CD8-positive, alpha-beta memory T cell (primary cell): ENCODE results near the gene GABBR2. TPM values are rescaled to one million over a fixed set of nuclear protein-coding genes. Genes with fewer than 3 reads are reported as not detected.

Experiments used
- CTCF ChIA-PET: fragments of 350-600 bp; sonication (Branson Sonifier 250); formaldehyde crosslinking; loops from one replicate; lab custom pipeline; 2021; ENCODE audit warnings: antibody characterized with exemption; lab: Charles Lee
- POLR2A ChIA-PET: fragments of 350-600 bp; sonication (Branson Sonifier 250); formaldehyde crosslinking; loops from one replicate; lab custom pipeline; 2021; ENCODE audit warnings: antibody characterized with exemption; lab: Charles Lee
- DNase-seq, 5 donors: peaks; one replicate each; pipeline versions ENCODE4 v3.0.0 to v3.0.0-alpha.2; 2020 to 2022; ENCODE audit warnings: mixed read lengths in 1 of 5
- H3K27ac ChIP-seq: one replicate; pipeline ENCODE4 v1.7.0; 2013; ENCODE audit warnings: low read depth, mild to moderate bottlenecking, low read length, moderate library complexity
- H3K27me3 ChIP-seq: 2 replicates; pipeline ENCODE4 v1.7.0; 2013; ENCODE audit warnings: low read length, mild to moderate bottlenecking; ENCODE audit not compliant: insufficient read depth, poor library complexity, severe bottlenecking
- H3K36me3 ChIP-seq: 2 replicates; pipeline ENCODE4 v1.7.0; 2013; ENCODE audit warnings: mild to moderate bottlenecking, low read length, moderate library complexity; ENCODE audit not compliant: insufficient read depth
- H3K4me1 ChIP-seq: 2 replicates; pipeline ENCODE4 v1.7.0; 2013; ENCODE audit warnings: mild to moderate bottlenecking, low read length, moderate library complexity; ENCODE audit not compliant: insufficient read depth
- H3K4me3 ChIP-seq: 2 replicates; pipeline ENCODE4 v1.7.0; 2013; ENCODE audit warnings: mild to moderate bottlenecking, low read length
- H3K9me3 ChIP-seq: 2 replicates; pipeline ENCODE4 v1.7.0; 2013; ENCODE audit warnings: mild to moderate bottlenecking, low read length
- H3K27ac Mint-ChIP-seq, 8 donors: one replicate each; pipeline ENCODE4 v1.8.0; 2020 to 2021; ENCODE audit warnings: mixed read lengths in 8 of 8, mild to moderate bottlenecking in 6 of 8, inconsistent platforms in 3 of 8, moderate library complexity in 3 of 8
- H3K27me3 Mint-ChIP-seq, 2 donors: one replicate each; pipeline ENCODE4 v1.8.0; 2020 to 2021; ENCODE audit warnings: mixed read lengths in 2 of 2, mild to moderate bottlenecking in 1 of 2, moderate library complexity in 1 of 2
- H3K36me3 Mint-ChIP-seq, 3 donors: one replicate each; pipeline ENCODE4 v1.8.0; 2020 to 2021; ENCODE audit warnings: mixed read lengths in 3 of 3, inconsistent platforms in 1 of 3, mild to moderate bottlenecking in 1 of 3
- H3K4me1 Mint-ChIP-seq, 3 donors: one replicate each; pipeline ENCODE4 v1.8.0; 2020 to 2021; ENCODE audit warnings: mixed read lengths in 3 of 3, inconsistent platforms in 1 of 3, mild to moderate bottlenecking in 1 of 3
- H3K4me3 Mint-ChIP-seq, 7 donors: one replicate each; pipeline ENCODE4 v1.8.0; 2020 to 2021; ENCODE audit warnings: mixed read lengths in 7 of 7, mild to moderate bottlenecking in 6 of 7, moderate library complexity in 4 of 7, inconsistent platforms in 2 of 7
- H3K9me3 Mint-ChIP-seq, 5 donors: one replicate each; pipeline ENCODE4 v1.8.0; 2020 to 2022; ENCODE audit warnings: mixed read lengths in 5 of 5, mild to moderate bottlenecking in 3 of 5, moderate library complexity in 2 of 5, inconsistent platforms in 1 of 5
- polyA plus RNA-seq: library from polyadenylated mRNA; unstranded; fragments of 300-500 nt; fragmentation: Illumina TruSeq; gene quantifications from one replicate; pipeline ENCODE4 v1.2.3, GENCODE V29; 2021
- total RNA-seq, 2 experiments: library from RNA; stranded (reverse); gene quantifications; one replicate each; pipeline ENCODE4 v1.2.3, GENCODE V29; 2021

Gene GABBR2
- total and polyA plus RNA-seq, 3 experiments from 2014 or later = not detected

DNA sequence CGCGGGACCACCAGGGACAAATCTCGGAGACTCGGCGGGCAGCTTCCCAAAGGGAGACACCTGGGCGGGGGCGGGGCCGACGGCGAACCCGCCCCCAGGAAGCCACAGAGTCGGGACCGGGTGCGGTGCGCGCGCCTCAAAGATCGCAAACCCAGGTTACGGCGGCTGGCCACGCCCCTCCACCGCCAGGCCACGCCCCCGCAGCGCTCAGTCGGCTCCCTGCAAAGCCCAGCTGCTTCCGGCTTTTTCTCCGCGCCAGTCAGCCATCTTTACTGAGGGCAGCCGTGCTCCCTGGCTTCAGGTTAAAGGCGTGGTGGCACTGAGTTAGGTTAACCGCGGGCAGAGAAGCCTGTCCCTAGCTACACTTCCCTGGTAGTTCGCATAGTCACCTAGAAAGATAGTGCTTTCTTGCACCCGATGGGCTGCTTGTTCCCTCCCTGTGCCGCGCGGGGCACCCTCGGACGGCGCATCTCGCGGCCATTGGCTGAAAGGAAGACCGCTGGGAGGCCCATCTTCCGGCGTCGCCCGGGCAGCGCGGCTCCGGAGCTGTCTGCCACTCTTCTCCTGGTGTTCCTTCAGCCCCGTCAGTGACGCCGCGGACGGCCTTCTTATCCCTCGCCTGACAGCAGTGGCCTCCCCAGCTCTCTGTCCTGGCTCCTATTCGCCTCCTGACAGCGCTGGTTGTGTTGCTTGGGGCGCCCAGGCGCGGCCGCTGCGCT is 453.0 kb downstream of the GABBR2 start, which contains the start of gene TBC1D2:
Gene TBC1D2, minus strand, starts transcription at position 72 of the 719 bp plus-strand sequence. CDS start 108 bp downstream, outside the sequence.
- Histone ChIP-seq H3K4me1 (peaks cover 22% of the 10 kb centered on the region), H3K4me3 (peak within 1 kb of the TSS; percentile 99)

DNA sequence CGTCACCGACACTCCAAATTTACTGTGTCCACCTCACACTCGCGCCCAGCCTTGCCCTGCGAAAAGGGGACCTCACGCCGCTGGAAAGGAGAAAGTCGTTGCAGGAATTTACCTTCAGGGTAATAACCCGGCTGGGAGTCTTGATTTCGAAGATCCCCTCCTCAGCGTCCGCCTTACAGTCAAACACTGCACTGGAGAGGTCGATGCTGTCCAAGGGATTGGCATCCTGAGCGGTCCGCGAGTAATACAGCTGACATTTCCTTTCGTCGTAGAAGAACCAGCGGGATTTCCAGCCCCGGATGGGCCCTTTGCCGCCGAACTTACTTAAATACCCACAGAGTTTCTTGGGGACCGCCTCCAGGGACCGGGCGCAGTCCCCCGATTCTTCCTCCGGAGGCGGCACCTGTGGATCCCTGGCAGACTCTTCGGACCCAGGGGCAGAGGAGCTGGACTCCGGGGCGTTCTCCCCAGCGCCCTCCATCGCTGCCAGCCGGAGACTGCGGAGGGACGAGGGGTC is 453.6 kb downstream of the GABBR2 start:
- Mint-ChIP-seq H3K27me3 (no peaks in the 10 kb centered on the region), H3K36me3 (peaks cover 0 to 23% (median 4%) of the 10 kb centered on the region in 3 donors), H3K4me3 (peak overlapping the region; percentile 84 to 98 (median 91)), H3K27ac (peak overlapping the region; percentile 16 to 96 (median 89)), H3K4me1 (peaks cover 30 to 41% (median 41%) of the 10 kb centered on the region in 3 donors), H3K9me3 (no peaks in the 10 kb centered on the region)
- CTCF ChIA-PET = interaction anchor here (0.8 to 3.1 kb wide), 13 partner anchors 9 to 542 kb away, joined by 3 to 18 read pairs (median 6); partner anchors contain the start of genes ANKS6, TRIM14 and TRMO
- Histone ChIP-seq H3K9me3 (no peaks in the 10 kb centered on the region), H3K4me1 (peaks cover 22% of the 10 kb centered on the region), H3K27ac (peak overlapping the region; percentile 91), H3K4me3 (peak overlapping the region; percentile 99), H3K27me3 (no peaks in the 10 kb centered on the region), H3K36me3 (no peaks in the 10 kb centered on the region)
- DNase-seq = no peak
- POLR2A ChIA-PET = interaction anchor here (0.6 to 2.8 kb wide), 17 partner anchors 17 to 869 kb away, joined by 3 to 29 read pairs (median 5); partner anchors contain the start of genes CORO2A, NCBP1, TRIM14 and TRMO

More for the DNA sequence above, 453.0 kb downstream of the GABBR2 start, which contains the start of gene TBC1D2:
- Histone ChIP-seq H3K27ac (peak within 1 kb of the TSS; percentile 91), H3K9me3 (no peaks in the 10 kb centered on the region), H3K27me3 (no peaks in the 10 kb centered on the region), H3K36me3 (no peaks in the 10 kb centered on the region)
- Mint-ChIP-seq H3K27ac (peak within 1 kb of the TSS; percentile 87 to 98 (median 94)), H3K27me3 (no peaks in the 10 kb centered on the region), H3K9me3 (no peaks in the 10 kb centered on the region), H3K4me1 (peaks cover 30 to 41% (median 38%) of the 10 kb centered on the region in 3 donors), H3K36me3 (peaks cover 0 to 17% (median 2%) of the 10 kb centered on the region in 3 donors), H3K4me3 (peak within 1 kb of the TSS; percentile 84 to 98 (median 91))
- CTCF ChIA-PET = interaction anchor here (0.8 to 3.1 kb wide), 18 partner anchors 8 to 622 kb away, joined by 3 to 18 read pairs (median 6); partner anchors contain the start of genes ANKS6, ANP32B, NANS and NCBP1
- POLR2A ChIA-PET = interaction anchor here (0.6 to 2.8 kb wide), 23 partner anchors 8 to 868 kb away, joined by 3 to 29 read pairs (median 4); partner anchors contain the start of genes CORO2A, NCBP1, TRIM14 and TRMO
- peak; percentile 97 to 98 (median 97) for DNase-seq

DNA sequence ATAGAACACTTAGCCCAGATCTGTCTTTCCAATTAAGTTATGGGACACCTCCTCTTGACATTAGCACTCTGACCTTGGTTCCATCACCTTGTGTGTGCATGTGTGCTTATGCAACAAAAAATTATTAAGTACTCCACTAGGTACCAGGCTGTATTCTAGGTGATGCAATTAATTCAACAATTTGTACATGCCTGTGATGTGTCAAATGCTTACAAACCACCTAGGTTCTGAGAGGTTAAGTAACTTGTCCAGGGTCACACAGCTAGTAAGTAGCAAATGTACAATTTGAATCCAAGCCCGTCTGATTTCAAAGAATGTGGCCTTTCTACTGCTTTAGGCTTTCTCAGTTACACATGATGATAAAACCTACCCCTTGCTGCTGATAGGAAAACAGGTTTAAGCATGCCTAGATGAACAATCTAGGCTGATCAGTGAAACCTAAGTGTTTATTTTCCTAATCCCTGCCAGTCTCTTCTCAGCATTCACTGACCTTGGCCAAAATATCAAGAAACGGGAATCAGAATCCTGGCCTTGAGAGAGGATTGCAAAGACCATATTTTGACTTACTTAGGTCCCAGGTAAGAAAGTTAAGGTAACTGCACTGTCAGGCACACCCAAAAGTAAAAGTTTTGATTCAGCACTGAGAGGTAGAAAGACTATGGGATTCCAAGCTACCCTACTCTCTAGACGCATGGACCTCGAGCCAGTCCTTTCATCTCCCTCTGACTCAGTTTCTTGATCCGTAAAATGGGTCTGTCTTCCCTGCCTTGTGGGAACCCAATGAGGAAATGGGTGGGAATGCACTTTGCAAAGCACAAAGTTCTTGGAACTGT is 454.3 kb downstream of the GABBR2 start:
- H3K4me3 ChIP-seq = peak overlapping the region; percentile 99
- no peaks in the 10 kb centered on the region for H3K9me3 Mint-ChIP-seq
- peak overlapping the region; percentile 84 to 98 (median 91) for H3K4me3 Mint-ChIP-seq
- H3K4me1 ChIP-seq = peaks cover 22% of the 10 kb centered on the region
- ChIA-PET CTCF (interaction anchor here (1.1 to 3.1 kb wide), 9 partner anchors 9 to 353 kb away, joined by 3 to 18 read pairs (median 6); partner anchors contain the start of gene TRIM14), POLR2A (interaction anchor here (1.1 to 2.8 kb wide), 4 partner anchors 62 to 333 kb away, joined by 5 to 29 read pairs (median 23); partner anchors contain the start of genes CORO2A, TRIM14 and TRMO)
- H3K4me1 Mint-ChIP-seq = peaks cover 32 to 46% (median 46%) of the 10 kb centered on the region in 3 donors
- H3K36me3 Mint-ChIP-seq = peaks cover 0 to 28% (median 7%) of the 10 kb centered on the region in 3 donors
- H3K36me3 ChIP-seq = no peaks in the 10 kb centered on the region
- H3K27me3 ChIP-seq = no peaks in the 10 kb centered on the region
- no peaks in the 10 kb centered on the region for H3K27me3 Mint-ChIP-seq
- DNase-seq = no peak
- H3K9me3 ChIP-seq = no peaks in the 10 kb centered on the region
- H3K27ac Mint-ChIP-seq = peak overlapping the region in 6 of 8 donors; percentile 18 to 93 (median 85)
- H3K27ac ChIP-seq = no peak overlapping the region

DNA sequence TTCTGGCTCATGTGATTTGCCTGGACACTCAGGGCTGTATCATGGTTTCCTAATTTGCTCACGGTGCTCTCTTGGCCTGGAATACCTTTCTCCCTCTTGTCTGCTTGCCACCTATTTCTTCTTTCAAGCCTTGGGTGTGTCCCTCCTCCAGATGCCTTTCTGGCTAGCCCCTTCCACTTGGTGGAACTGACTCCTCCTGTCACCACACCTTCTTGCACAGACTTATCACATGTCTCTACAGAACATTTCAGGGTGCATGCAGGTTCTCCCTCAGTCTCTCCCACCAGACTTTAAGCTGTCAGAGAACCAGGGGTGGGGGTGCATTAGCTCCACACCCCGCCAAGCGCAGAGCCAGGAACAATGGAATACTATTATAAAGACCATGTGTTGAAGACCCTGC is 455.2 kb downstream of the GABBR2 start:
- H3K4me3 ChIP-seq = no peak overlapping the region
- H3K27ac ChIP-seq = no peak overlapping the region
- H3K27me3 Mint-ChIP-seq = no peaks in the 10 kb centered on the region
- H3K27me3 ChIP-seq = no peaks in the 10 kb centered on the region
- ChIA-PET POLR2A (no interaction called here), CTCF (interaction anchor here (1.1 to 1.7 kb wide), 3 partner anchors 145 to 349 kb away, joined by 3 to 4 read pairs (median 3); no protein-coding TSS in a partner anchor)
- H3K36me3 ChIP-seq = no peaks in the 10 kb centered on the region
- H3K9me3 ChIP-seq = no peaks in the 10 kb centered on the region
- H3K36me3 Mint-ChIP-seq = peaks cover 0 to 36% (median 7%) of the 10 kb centered on the region in 3 donors
- DNase-seq = no peak
- H3K4me3 Mint-ChIP-seq = peak overlapping the region in 5 of 7 donors; percentile 20 to 98 (median 97)
- peaks cover 35 to 50% (median 49%) of the 10 kb centered on the region in 3 donors for H3K4me1 Mint-ChIP-seq
- H3K9me3 Mint-ChIP-seq = no peaks in the 10 kb centered on the region
- peaks cover 27% of the 10 kb centered on the region for H3K4me1 ChIP-seq
- H3K27ac Mint-ChIP-seq = peak overlapping the region in 1 of 8 donors; percentile 59

DNA sequence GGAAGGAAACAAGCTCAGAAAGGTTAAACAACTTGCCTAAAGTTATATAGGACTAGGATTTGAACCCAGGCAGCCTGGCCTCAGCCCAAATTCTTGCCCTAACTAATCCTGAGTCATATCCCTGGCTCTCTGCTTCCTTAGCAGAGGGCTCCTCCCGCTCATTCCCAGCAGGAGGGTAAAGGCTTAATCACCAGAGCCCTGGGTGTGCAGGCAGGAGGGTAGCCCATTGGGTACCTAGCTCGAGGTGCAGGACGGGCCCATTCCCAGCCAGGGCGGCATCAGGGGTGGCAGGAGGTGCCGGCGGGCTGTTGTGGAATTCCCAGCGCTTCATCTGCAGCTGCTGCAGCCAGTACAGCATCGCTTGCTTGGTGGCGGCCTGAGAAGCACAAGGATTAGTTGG is 457.2 kb downstream of the GABBR2 start:
- peaks cover 32 to 45% (median 44%) of the 10 kb centered on the region in 3 donors for H3K4me1 Mint-ChIP-seq
- H3K4me1 ChIP-seq = peaks cover 22% of the 10 kb centered on the region
- ChIA-PET POLR2A (no interaction called here), CTCF (no interaction called here)
- no peaks in the 10 kb centered on the region for H3K9me3 ChIP-seq
- no peaks in the 10 kb centered on the region for H3K36me3 ChIP-seq
- no peak for DNase-seq
- H3K9me3 Mint-ChIP-seq = no peaks in the 10 kb centered on the region
- no peak overlapping the region for H3K4me3 ChIP-seq
- H3K27ac ChIP-seq = no peak overlapping the region
- peaks cover 0 to 41% (median 11%) of the 10 kb centered on the region in 3 donors for H3K36me3 Mint-ChIP-seq
- H3K27me3 Mint-ChIP-seq = no peaks in the 10 kb centered on the region
- H3K4me3 Mint-ChIP-seq = no peak overlapping the region
- peak overlapping the region in 1 of 8 donors; percentile 63 for H3K27ac Mint-ChIP-seq
- H3K27me3 ChIP-seq = no peaks in the 10 kb centered on the region

DNA sequence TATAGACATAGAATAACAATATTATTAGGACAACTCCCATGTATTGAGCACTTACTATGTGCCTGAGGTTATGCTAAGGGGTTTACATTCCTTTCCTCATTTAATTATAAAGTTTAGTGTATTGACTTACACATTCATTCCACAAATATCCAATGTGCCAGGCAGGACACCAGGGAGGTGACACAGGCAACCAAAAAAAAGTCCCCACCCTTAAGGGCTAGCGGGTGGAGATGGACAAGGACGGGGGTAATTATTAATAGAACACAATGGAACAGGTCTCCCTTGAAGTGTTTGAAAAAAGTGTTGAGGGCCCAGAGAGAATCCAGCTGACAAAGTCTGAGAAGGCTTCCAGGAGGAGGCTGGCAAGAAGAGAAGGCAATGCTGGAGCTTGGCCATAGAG is 459.0 kb downstream of the GABBR2 start:
- no peak overlapping the region for H3K27ac ChIP-seq
- no peak overlapping the region for H3K4me3 ChIP-seq
- no peak for DNase-seq
- peak overlapping the region in 1 of 7 donors; percentile 33 for H3K4me3 Mint-ChIP-seq
- CTCF ChIA-PET = no interaction called here
- H3K9me3 Mint-ChIP-seq = no peaks in the 10 kb centered on the region
- H3K36me3 Mint-ChIP-seq = peaks cover 0 to 35% (median 13%) of the 10 kb centered on the region in 3 donors
- peaks cover 27 to 40% (median 39%) of the 10 kb centered on the region in 3 donors for H3K4me1 Mint-ChIP-seq
- no peaks in the 10 kb centered on the region for H3K27me3 Mint-ChIP-seq
- no peaks in the 10 kb centered on the region for H3K36me3 ChIP-seq
- POLR2A ChIA-PET = no interaction called here
- peak overlapping the region in 1 of 8 donors; percentile 3 for H3K27ac Mint-ChIP-seq
- H3K4me1 ChIP-seq = peaks cover 18% of the 10 kb centered on the region
- H3K27me3 ChIP-seq = no peaks in the 10 kb centered on the region
- no peaks in the 10 kb centered on the region for H3K9me3 ChIP-seq
